Smooth muscle cell of the coronary artery (primary cell): ENCODE measurements around the gene TNPO1. TPM values are rescaled to one million over a fixed set of nuclear protein-coding genes. Genes with fewer than 3 reads are reported as not detected.

Experiments
- total RNA-seq: library from RNA; depleted of rRNA; stranded (reverse); fragments of >200 nt; gene quantifications from 2 replicates; pipeline ENCODE4 v1.2.3, GENCODE V29; 2014; ENCODE audit warnings: low replicate concordance

TNPO1 gene
- total RNA-seq = 332 and 600 TPM in 2 replicates

GRCh38 chr5:72816284-72817075 is at the start of gene TNPO1:
Gene TNPO1 (plus strand): TSS chr5:72816661. CDS start chr5:72816738, 77 bp downstream.

GRCh38 chr5:72955768-72956323 is 139.4 kb downstream of the TNPO1 start, which contains the start of gene FCHO2:
Gene FCHO2 (plus strand): TSS chr5:72956041. CDS start chr5:72956097, 56 bp downstream.

Other genes with a start within 250 kb of the TNPO1 start
- 8.9 and 10.6 TPM in 2 replicates for gene FCHO2, start 139.4 kb downstream of the TNPO1 start, total RNA-seq